ENCODE results near the gene PLXNA4.

DNA sequence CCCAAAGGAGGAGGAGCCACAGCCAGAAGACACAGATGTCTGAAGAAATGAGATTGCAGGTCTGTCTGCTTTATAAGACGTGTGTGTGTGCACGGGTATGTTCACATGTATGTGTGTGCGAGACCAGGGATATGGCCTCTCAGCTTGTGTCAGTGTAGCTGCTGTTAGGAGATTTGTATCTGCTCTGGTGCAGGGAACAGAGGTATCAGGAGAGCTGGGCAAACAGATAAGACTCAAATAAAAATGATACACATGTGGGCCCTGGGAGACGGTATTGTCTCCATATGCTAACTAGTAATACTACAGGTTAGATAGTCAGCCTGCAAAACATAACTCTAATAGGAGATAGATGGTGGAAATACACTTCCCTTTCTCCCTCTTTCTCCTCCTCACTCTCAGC, 161.0 kb downstream of the PLXNA4 start:
- TF ChIP-seq, protein P1, sequence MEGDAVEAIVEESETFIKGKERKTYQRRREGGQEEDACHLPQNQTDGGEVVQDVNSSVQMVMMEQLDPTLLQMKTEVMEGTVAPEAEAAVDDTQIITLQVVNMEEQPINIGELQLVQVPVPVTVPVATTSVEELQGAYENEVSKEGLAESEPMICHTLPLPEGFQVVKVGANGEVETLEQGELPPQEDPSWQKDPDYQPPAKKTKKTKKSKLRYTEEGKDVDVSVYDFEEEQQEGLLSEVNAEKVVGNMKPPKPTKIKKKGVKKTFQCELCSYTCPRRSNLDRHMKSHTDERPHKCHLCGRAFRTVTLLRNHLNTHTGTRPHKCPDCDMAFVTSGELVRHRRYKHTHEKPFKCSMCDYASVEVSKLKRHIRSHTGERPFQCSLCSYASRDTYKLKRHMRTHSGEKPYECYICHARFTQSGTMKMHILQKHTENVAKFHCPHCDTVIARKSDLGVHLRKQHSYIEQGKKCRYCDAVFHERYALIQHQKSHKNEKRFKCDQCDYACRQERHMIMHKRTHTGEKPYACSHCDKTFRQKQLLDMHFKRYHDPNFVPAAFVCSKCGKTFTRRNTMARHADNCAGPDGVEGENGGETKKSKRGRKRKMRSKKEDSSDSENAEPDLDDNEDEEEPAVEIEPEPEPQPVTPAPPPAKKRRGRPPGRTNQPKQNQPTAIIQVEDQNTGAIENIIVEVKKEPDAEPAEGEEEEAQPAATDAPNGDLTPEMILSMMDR (conservative IDR thresholded peaks at IDR 0.05; ENCODE audit: low read depth, low read length), result no peak
- no peak for TF ChIP-seq EZH2 (IDR thresholded peaks at IDR 0.05; ENCODE audit: borderline replicate concordance, low read depth, low read length, poor library complexity, severe bottlenecking)

Data from A673 (cell line).